HK-2 (cell line): ENCODE results near the gene STRIP1.

Source experiments
- DNase-seq: peaks from one replicate; pipeline ENCODE4 v3.0.0-alpha.2; 2018; ENCODE audit not compliant: unreplicated experiment

STRIP1 gene

DNA sequence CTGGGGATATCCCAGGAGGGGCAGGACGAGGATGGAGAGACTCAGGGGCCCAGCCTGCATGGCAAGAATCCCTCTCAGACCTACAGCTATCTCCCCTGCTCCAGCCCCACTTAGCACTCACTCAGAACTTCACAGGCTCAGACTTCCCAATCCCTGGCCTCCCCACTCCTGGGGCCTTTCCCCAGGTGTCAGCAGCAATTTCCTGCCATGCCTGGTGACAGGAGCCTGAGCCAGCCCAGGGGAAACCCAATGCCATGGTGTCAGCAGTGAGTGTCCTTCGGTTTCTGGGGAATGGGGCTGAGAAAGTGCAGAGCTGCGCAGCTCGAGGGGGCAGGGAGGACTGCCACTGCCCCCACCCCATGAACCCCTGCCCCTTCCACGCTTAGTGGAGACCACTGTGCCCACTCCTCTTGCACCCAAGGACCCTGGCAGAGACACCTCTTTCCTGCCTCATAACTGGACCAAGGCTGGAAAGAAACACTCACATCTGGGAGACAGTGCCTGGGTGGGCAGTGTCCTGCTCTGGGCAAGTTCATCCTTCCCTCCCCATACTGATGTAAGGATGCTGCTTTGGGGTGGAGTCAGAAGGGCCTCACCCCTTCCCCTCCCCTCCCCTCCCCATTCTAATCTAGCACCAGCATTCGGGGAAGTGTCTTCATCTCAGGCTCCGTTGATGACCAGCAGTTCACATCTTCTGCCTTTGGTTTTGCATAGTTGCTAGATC, 60.7 kb downstream of the STRIP1 start:
- DNase-seq, result no peak

DNA sequence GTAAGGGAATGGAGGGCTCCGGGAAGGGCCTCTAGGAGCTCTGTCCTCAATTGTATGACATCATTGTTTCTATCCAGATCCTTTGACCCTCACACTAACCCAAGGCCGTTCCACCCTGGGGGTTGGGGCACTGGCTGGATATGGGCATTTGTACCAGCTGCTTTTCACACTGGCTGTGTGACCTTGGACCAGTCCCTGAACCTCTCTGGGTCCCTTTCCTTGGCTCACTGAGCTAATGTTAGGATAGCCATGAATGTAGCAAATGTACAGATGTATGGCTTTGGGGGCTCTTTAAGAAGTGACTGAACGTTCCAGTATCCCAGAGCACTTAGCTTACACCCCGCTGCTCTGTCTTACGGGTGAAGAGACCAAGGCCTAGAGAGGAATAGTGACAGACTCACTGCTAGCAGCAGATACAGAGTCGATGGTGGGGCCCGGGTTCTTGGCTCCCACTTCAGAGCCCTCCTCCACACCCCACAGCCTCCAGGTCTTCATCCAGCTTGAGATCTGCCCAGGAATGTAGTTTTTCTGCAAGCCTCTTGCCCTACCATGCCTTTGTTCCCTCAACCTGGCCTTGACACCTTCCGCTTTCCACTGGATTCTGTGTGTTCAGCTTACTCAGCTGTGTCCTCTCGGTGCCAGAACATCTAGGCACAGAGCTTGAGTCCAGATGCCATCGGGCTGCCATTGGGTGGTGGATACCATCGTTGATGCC, 63.2 kb downstream of the STRIP1 start:
- DNase-seq, result no peak

DNA sequence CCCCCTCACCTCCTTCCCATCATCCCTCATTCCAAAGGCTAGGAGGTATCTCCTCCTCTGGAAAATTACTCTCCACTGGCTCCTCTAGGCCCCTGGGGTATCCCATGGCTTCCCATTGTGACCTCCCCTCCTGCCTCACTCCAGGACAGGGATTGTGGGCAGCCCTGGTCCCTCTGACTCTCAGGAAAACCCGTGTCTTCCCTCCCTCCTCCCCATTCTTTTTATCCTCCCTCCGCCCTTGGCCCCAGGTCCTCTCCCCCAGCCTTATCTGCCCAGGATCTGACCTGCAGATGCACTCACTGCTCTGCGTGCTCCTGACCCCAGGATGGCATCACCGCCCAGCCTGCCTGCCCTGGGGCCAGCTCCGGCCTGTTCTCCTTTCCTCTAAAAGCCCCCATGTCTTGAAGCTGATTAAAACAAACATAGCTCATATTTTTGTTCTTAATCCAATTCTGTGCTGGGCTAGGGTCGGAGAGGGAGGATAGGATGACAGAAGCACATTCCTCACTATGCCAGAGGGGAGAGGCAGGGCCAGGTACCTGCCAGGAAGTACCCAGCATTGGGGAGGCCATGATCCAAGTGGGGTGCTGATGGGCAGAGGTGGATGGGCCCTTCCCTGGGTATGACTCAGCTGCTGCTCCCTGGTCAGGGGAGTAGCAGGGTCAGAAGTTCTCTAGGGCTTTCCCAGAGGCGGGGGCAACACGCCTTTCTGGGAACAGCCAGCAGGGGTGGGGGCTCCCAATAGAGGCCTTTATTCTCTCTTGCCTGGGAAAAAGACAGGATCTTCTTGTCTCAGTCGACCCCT, 64.0 kb downstream of the STRIP1 start:
- DNase-seq, result no peak

DNA sequence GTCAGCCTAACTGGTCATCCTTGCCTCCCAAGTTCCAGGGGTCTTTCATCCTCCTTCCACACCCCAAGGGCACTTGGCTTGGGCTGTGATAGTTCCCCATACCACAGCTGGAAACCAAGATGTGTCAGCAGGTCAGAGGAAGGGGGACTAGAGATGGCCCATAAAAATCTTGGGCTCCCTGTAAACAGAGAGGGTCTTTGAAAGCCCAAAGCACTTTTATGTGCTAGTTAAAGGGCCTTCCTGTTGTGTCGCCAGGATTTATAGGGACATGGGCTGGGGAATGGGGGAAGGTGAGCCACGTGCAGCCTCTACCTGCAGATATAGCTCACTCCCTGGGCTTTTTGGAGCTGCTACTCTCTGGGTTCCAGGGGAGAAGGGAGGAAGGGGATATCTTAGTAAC, 65.9 kb downstream of the STRIP1 start:
- no peak for DNase-seq

DNA sequence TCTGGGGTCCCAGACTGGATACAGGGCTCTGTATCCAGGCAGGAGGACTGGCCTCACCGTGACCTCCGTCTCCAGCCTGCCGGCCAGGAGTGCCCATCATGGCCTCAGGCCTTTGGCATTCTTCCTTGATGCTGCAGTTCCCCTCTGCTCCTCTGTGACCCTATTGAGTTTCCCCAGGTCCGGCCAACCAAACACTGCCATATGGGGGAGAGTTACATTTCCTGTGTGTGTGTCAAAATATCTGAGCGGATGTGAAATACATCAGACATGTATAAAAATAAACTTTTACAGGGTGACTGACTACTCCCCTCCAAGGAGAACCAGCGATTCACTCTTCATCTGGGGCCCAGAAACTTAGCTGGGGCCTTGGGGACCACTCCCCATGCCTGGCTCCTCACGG, 67.7 kb downstream of the STRIP1 start:
- DNase-seq, result no peak
